HepG2 (cell line): ENCODE data around the gene MARK4. TPM values are rescaled to one million over a fixed set of nuclear protein-coding genes. Genes with fewer than 3 reads are reported as not detected.

Experiments
- ATF3 ChIP-seq: sonication (generic); formaldehyde crosslinking; IDR thresholded peaks from 2 replicates; pipeline ENCODE4 v1.4.0; 2020; ENCODE audit warnings: missing genetic modification reagents
- ATF7-NPFF ChIP-seq: sonication (generic); formaldehyde crosslinking; IDR thresholded peaks from 2 replicates; pipeline ENCODE4 v1.8.1; 2023; ENCODE audit warnings: mild to moderate bottlenecking, low read depth, missing genetic modification reagents, moderate library complexity
- CENPT ChIP-seq: sonication (generic); formaldehyde crosslinking; IDR thresholded peaks from 2 replicates; pipeline ENCODE4 v1.8.0; 2022; ENCODE audit warnings: low read depth, mild to moderate bottlenecking, moderate library complexity, missing genetic modification reagents
- DMAP1 ChIP-seq: IDR thresholded peaks from 2 replicates; pipeline ENCODE4 v1.6.1; 2016
- DPF2 ChIP-seq: sonication (generic); formaldehyde crosslinking; IDR thresholded peaks from 2 replicates; pipeline ENCODE4 v1.4.0; 2020; ENCODE audit warnings: mild to moderate bottlenecking, low read depth, missing genetic modification reagents, borderline replicate concordance
- EZH2 ChIP-seq: conservative IDR thresholded peaks from 2 replicates; pipeline ENCODE4 v1.6.1; 2012; ENCODE audit warnings: mild to moderate bottlenecking, low read depth, low read length, moderate library complexity
- HCFC1 ChIP-seq: fragments of 150-350 bp; IDR thresholded peaks from 2 replicates; pipeline ENCODE4 v1.6.1; 2014; ENCODE audit warnings: low read depth, low read length
- HOXD1 ChIP-seq: sonication (generic); formaldehyde crosslinking; IDR thresholded peaks from 2 replicates; pipeline ENCODE4 v1.5.0; 2020; ENCODE audit warnings: missing genetic modification reagents
- KAT8 ChIP-seq: IDR thresholded peaks from 2 replicates; pipeline ENCODE4 v1.6.1; 2016; ENCODE audit warnings: missing genetic modification reagents, missing compliant biosample characterization
- MLX ChIP-seq: IDR thresholded peaks from 2 replicates; pipeline ENCODE4 v1.6.1; 2016
- NCOA2 ChIP-seq: sonication (generic); formaldehyde crosslinking; IDR thresholded peaks from 2 replicates; pipeline ENCODE4 v1.8.0; 2022; ENCODE audit warnings: inconsistent platforms
- NFE2 ChIP-seq: sonication (generic); formaldehyde crosslinking; IDR thresholded peaks from 2 replicates; pipeline ENCODE4 v1.4.0; 2020; ENCODE audit warnings: missing genetic modification reagents
- NFIB ChIP-seq: sonication (generic); formaldehyde crosslinking; IDR thresholded peaks from 2 replicates; pipeline ENCODE4 v1.9.0; 2021; ENCODE audit warnings: missing genetic modification reagents, mild to moderate bottlenecking, borderline replicate concordance
- POLR2AphosphoS2 ChIP-seq: IDR thresholded peaks from 2 replicates; pipeline ENCODE4 v1.6.1; 2011; ENCODE audit warnings: low read depth, low read length, improper control_type of control experiment
- POLR2AphosphoS5 ChIP-seq: IDR thresholded peaks from 2 replicates; pipeline ENCODE4 v1.6.1; 2012; ENCODE audit warnings: low read depth, low read length
- RFX3 ChIP-seq: IDR thresholded peaks from 2 replicates; pipeline ENCODE4 v1.6.1; 2016; ENCODE audit warnings: missing biosample characterization, missing genetic modification reagents
- SATB2 ChIP-seq: sonication (generic); formaldehyde crosslinking; IDR thresholded peaks from 2 replicates; pipeline ENCODE4 v1.5.0; 2020; ENCODE audit warnings: missing genetic modification reagents
- SNAI1 ChIP-seq: sonication (generic); formaldehyde crosslinking; IDR thresholded peaks from 2 replicates; pipeline ENCODE4 v1.5.0; 2020; ENCODE audit warnings: mild to moderate bottlenecking, missing genetic modification reagents, borderline replicate concordance
- SOX6 ChIP-seq, 2 experiments: fragments of 450-650 bp in 1 of 2; sonication (generic) in 1 of 2; formaldehyde crosslinking in 1 of 2; IDR thresholded peaks; 2 replicates each; pipeline versions ENCODE4 v1.4.0 to v1.6.1; 2017 to 2020; ENCODE audit warnings: antibody characterized with exemption in 1 of 2, mild to moderate bottlenecking in 1 of 2, missing genetic modification reagents in 1 of 2
- SRF ChIP-seq: IDR thresholded peaks from 2 replicates; pipeline ENCODE4 v1.6.1; 2011; ENCODE audit warnings: mild to moderate bottlenecking, low read depth, low read length, moderate library complexity
- TBL1XR1 ChIP-seq: fragments of 150-350 bp; IDR thresholded peaks from 2 replicates; pipeline ENCODE4 v1.6.1; 2014; ENCODE audit warnings: borderline replicate concordance, low read length; ENCODE audit not compliant: partially characterized antibody
- TERF1 ChIP-seq: sonication (generic); formaldehyde crosslinking; IDR thresholded peaks from 2 replicates; pipeline ENCODE4 v1.8.0; 2022; ENCODE audit warnings: mild to moderate bottlenecking, missing genetic modification reagents, moderate library complexity
- TGIF2 ChIP-seq: IDR thresholded peaks from 2 replicates; pipeline ENCODE4 v1.6.1; 2016; ENCODE audit warnings: control low read depth, missing compliant biosample characterization
- ZBTB38 ChIP-seq: sonication (generic); formaldehyde crosslinking; IDR thresholded peaks from 2 replicates; pipeline ENCODE4 v1.5.1; 2020; ENCODE audit warnings: mild to moderate bottlenecking, missing genetic modification reagents
- ZHX1 ChIP-seq: sonication (generic); formaldehyde crosslinking; IDR thresholded peaks from 2 replicates; pipeline ENCODE4 v1.8.1; 2022; ENCODE audit warnings: low read depth, mild to moderate bottlenecking, missing genetic modification reagents
- ZKSCAN8 ChIP-seq: IDR thresholded peaks from 2 replicates; pipeline ENCODE4 v1.6.1; 2016; ENCODE audit warnings: borderline replicate concordance, missing genetic modification reagents, missing compliant biosample characterization
- ZNF225 ChIP-seq: sonication (generic); formaldehyde crosslinking; IDR thresholded peaks from 2 replicates; pipeline ENCODE4 v1.4.0; 2020; ENCODE audit warnings: mild to moderate bottlenecking, missing genetic modification reagents
- ZNF543 ChIP-seq: sonication (generic); formaldehyde crosslinking; IDR thresholded peaks from 2 replicates; pipeline ENCODE4 v1.4.0; 2020; ENCODE audit warnings: mild to moderate bottlenecking, missing genetic modification reagents
- ZSCAN12 ChIP-seq: sonication (generic); formaldehyde crosslinking; IDR thresholded peaks from 2 replicates; pipeline ENCODE4 v1.9.0; 2021; ENCODE audit warnings: mild to moderate bottlenecking, missing genetic modification reagents
- polyA plus RNA-seq, 8 experiments: library from polyadenylated mRNA; depleted of rRNA in 3 of 8; stranded (reverse) in 7 of 8; unstranded in 1 of 8; fragments of >200 nt; fragmentation: Illumina TruSeq in 4 of 8; extraction: Trizol in 4 of 8; gene quantifications; 2 replicates each; pipeline versions ENCODE4 v1.2.1 to v1.2.3, GENCODE V29; 2011 to 2016; ENCODE audit warnings: low read depth in 4 of 8, missing spikeins in 1 of 8, mixed read lengths in 1 of 8; ENCODE audit not compliant: insufficient read depth in 1 of 8
- total RNA-seq, 5 experiments: library from RNA; depleted of rRNA; stranded (reverse); fragments of >200 nt; fragmentation: Illumina TruSeq; extraction: Trizol; gene quantifications; 2 replicates each; pipeline ENCODE4 v1.2.3, GENCODE V29; 2016; ENCODE audit warnings: low read depth in 1 of 5

MARK4 gene
- total and polyA plus RNA-seq, 2 of the 13 experiments (the other 11 are each of a cell fraction or from before 2014, with no cell fraction given) = 7.0 to 12.2 TPM

- TF ChIP-seq ATF7-NPFF (CRISPR knock-in tag) (no peak), POLR2AphosphoS2 (no peak), KAT8 (no peak), TERF1 (no peak), EZH2 (no peak), POLR2AphosphoS5 (no peak), TBL1XR1 (no peak), HOXD1 (CRISPR knock-in tag) (no peak), ZNF543 (CRISPR knock-in tag) (no peak), ZHX1 (CRISPR knock-in tag) (no peak), SOX6 (IDR thresholded peaks at IDR 0.05) (no peak), SOX6 (CRISPR knock-in tag; IDR thresholded peaks at IDR 0.05) (peak; percentile 44; the same call in 1 of the 2 replicates), ZBTB38 (peak; percentile 83), DMAP1 (CRISPR knock-in tag) (no peak), TGIF2 (CRISPR knock-in tag) (no peak), CENPT (CRISPR knock-in tag) (no peak), HCFC1 (no peak), SATB2 (CRISPR knock-in tag) (no peak), RFX3 (no peak), SNAI1 (CRISPR knock-in tag) (no peak), ZSCAN12 (CRISPR knock-in tag) (no peak), ATF3 (CRISPR knock-in tag) (no peak), ZNF225 (no peak), MLX (0 out of 2 replicates have a peak, but pooled peaks have one; percentile 33), ZKSCAN8 (CRISPR knock-in tag) (no peak), SRF (no peak), DPF2 (no peak), NFE2 (CRISPR knock-in tag) (no peak), NFIB (CRISPR knock-in tag) (no peak), NCOA2 (CRISPR knock-in tag) (peak; percentile 23; the same call in 1 of the 2 replicates)
Measured at GRCh38 chr19:45279587-45280192, 28.6 kb downstream of the MARK4 start (continued).
